Body of pancreas (tissue), 4 donors: ENCODE measurements around the gene POLH. TPM values are rescaled to one million over a fixed set of nuclear protein-coding genes. Genes with fewer than 3 reads are reported as not detected.

Experiments used
- ATAC-seq: fragments of 150-250 bp; one replicate; pipeline ENCODE4 v1.9.1; 2016
- DNase-seq, 4 donors: peaks; one replicate each; pipeline ENCODE4 v3.0.0-alpha.2; 2019
- H3K27ac ChIP-seq, 4 donors: fragments of 200-600 bp; sonication (generic); 1 replicate in 3 of 4; 2 replicates in 1 of 4; pipeline versions ENCODE4 v1.5.1 to v1.6.1; 2016 to 2019; ENCODE audit warnings: mild to moderate bottlenecking in 1 of 4, mixed read lengths in 1 of 4, moderate library complexity in 1 of 4
- H3K27me3 ChIP-seq, 2 donors: fragments of 200-600 bp; sonication (generic); one replicate each; pipeline ENCODE4 v1.6.0; 2016; ENCODE audit warnings: mild to moderate bottlenecking in 1 of 2
- H3K36me3 ChIP-seq, 2 donors: fragments of 200-600 bp; sonication (generic); replicated peaks in 1 of 2; 2 replicates each; pipeline ENCODE4 v1.5.1; 2016; ENCODE audit warnings: low read depth in 2 of 2; ENCODE audit not compliant: insufficient read depth in 1 of 2
- H3K4me1 ChIP-seq: fragments of 200-600 bp; sonication (generic); one replicate; pipeline ENCODE4 v1.6.0; 2016
- H3K4me3 ChIP-seq, 2 donors: fragments of 200-600 bp; sonication (generic); 1 replicate in 1 of 2; 2 replicates in 1 of 2; pipeline ENCODE4 v1.5.1; 2016 to 2019
- H3K9me3 ChIP-seq, 3 donors: fragments of 200-600 bp; sonication (generic); 1 replicate in 2 of 3; 2 replicates in 1 of 3; pipeline ENCODE4 v1.5.1; 2016
- CTCF ChIP-seq, 7 experiments: fragments of 450-650 bp in 4 of 7; fragments of 200-600 bp in 3 of 7; sonication (generic) in 3 of 7; IDR thresholded peaks; one replicate each; pipeline ENCODE4 v1.5.1; 2016 to 2019; ENCODE audit warnings: antibody characterized with exemption in 7 of 7
- POLR2A ChIP-seq, 3 donors: fragments of 450-650 bp; IDR thresholded peaks; one replicate each; pipeline ENCODE4 v1.6.1; 2016; ENCODE audit warnings: antibody characterized with exemption in 3 of 3, mild to moderate bottlenecking in 2 of 3
- WGBS, 2 donors: methylation state at CpG; one replicate each; pipeline ENCODE4 v1.1.5; 2017; 5-methylcytosine and 5-hydroxymethylcytosine counted together
- intact Hi-C: fragments of 100-400 bp; cut with DNase I; formaldehyde crosslinking; loops from one replicate; pipeline ENCODE4 v1.15.1; 2023
- total RNA-seq, 2 donors: library from RNA; depleted of rRNA; stranded (reverse); fragments of >200 nt; gene quantifications; one replicate each; pipeline ENCODE4 v1.1.0, GENCODE V29; 2016

POLH gene
- total RNA-seq, 2 donors from 2014 or later, result 4.3 to 8.8 TPM

- Histone ChIP-seq H3K27ac (no peak overlapping the region), H3K36me3 (peaks cover 0 to 5% of the 10 kb centered on the region in 2 donors), H3K27me3 (no peaks in the 10 kb centered on the region), H3K4me3 (no peak overlapping the region), H3K4me1 (no peaks in the 10 kb centered on the region), H3K9me3 (no peaks in the 10 kb centered on the region)
- WGBS, 2 donors, result 88 to 96% methylated on average over 6 of the region's 6 CpGs
- no peak for ATAC-seq
- no peak for DNase-seq
- TF ChIP-seq CTCF (IDR thresholded peaks at IDR 0.05), result no peak
- TF ChIP-seq POLR2A (IDR thresholded peaks at IDR 0.05), result no peak
- intact Hi-C loops, result no loop called here
Measured at GRCh38 chr6:43613721-43614395, 37.9 kb downstream of the POLH start.

GRCh38 chr6:43614396-43614730 is 38.4 kb downstream of the POLH start:
- Histone ChIP-seq H3K27ac (no peak overlapping the region), H3K4me3 (no peak overlapping the region), H3K27me3 (no peaks in the 10 kb centered on the region), H3K36me3 (peaks cover 0 to 5% of the 10 kb centered on the region in 2 donors), H3K4me1 (no peaks in the 10 kb centered on the region), H3K9me3 (no peaks in the 10 kb centered on the region)
- intact Hi-C loops, result no loop called here
- TF ChIP-seq POLR2A (IDR thresholded peaks at IDR 0.05) (no peak), CTCF (IDR thresholded peaks at IDR 0.05) (no peak)
- 80 to 85% methylated on average over 3 of the region's 3 CpGs for WGBS, 2 donors
- ATAC-seq, result no peak
- DNase-seq, result no peak

- no peaks in the 10 kb centered on the region for H3K9me3 ChIP-seq
- no peaks in the 10 kb centered on the region for H3K27me3 ChIP-seq
- H3K36me3 ChIP-seq, result peaks cover 0 to 10% of the 10 kb centered on the region in 2 donors
- H3K27ac ChIP-seq, result no peak overlapping the region
- no peak for DNase-seq
- TF ChIP-seq POLR2A (IDR thresholded peaks at IDR 0.05), result peak in 1 of 3 donors; percentile 6
- no peak for TF ChIP-seq CTCF (IDR thresholded peaks at IDR 0.05)
- WGBS, 2 donors, result 88 to 90% methylated on average over 9 of the region's 9 CpGs
- intact Hi-C loops, result no loop called here
- ATAC-seq, result no peak
- no peak overlapping the region for H3K4me3 ChIP-seq
- H3K4me1 ChIP-seq, result no peaks in the 10 kb centered on the region
Measured at GRCh38 chr6:43616725-43617472, 40.9 kb downstream of the POLH start.

GRCh38 chr6:43621078-43621835 is 45.3 kb downstream of the POLH start:
- no peak overlapping the region for H3K27ac ChIP-seq
- DNase-seq (no peak), ATAC-seq (no peak)
- TF ChIP-seq CTCF (IDR thresholded peaks at IDR 0.05), result no peak
- no peak for TF ChIP-seq POLR2A (IDR thresholded peaks at IDR 0.05)
- H3K4me3 ChIP-seq, result no peak overlapping the region
- no peaks in the 10 kb centered on the region for H3K9me3 ChIP-seq
- intact Hi-C loops, result no loop called here
- WGBS, 2 donors, result 91 to 96% methylated on average over 12 of the region's 12 CpGs
- peaks cover 2% of the 10 kb centered on the region for H3K4me1 ChIP-seq
- no peaks in the 10 kb centered on the region for H3K27me3 ChIP-seq
- peaks cover 0 to 23% of the 10 kb centered on the region in 2 donors for H3K36me3 ChIP-seq
